GM19397 (cell line): Measurements from ENCODE around the gene AMFR.

Source experiments
- ATAC-seq: cut with Tn5 transposase; IDR thresholded peaks from one replicate; pipeline ENCODE4 v1.9.1; 2021; ENCODE audit warnings: mild to moderate bottlenecking, moderate library complexity; ENCODE audit not compliant: unreplicated experiment

The AMFR gene

DNA sequence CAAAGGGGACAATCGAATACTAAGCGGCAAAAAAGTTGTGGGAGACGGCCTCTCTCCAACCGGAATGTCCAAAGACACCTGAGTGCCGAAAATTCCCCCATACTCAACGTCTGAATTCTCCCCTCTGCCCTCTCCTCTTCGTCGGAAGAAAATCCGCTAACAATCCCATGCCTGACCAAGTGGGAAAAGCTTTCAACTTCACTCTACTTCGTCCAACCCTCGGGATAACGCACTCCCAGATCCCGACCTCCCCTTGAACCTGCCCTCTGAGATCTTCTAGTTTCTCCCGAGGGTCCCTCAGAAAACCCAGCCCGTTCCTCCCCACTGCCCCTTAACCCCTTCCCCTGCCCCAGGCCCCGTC is 961 bp downstream of the AMFR start:
- ATAC-seq, result no peak

DNA sequence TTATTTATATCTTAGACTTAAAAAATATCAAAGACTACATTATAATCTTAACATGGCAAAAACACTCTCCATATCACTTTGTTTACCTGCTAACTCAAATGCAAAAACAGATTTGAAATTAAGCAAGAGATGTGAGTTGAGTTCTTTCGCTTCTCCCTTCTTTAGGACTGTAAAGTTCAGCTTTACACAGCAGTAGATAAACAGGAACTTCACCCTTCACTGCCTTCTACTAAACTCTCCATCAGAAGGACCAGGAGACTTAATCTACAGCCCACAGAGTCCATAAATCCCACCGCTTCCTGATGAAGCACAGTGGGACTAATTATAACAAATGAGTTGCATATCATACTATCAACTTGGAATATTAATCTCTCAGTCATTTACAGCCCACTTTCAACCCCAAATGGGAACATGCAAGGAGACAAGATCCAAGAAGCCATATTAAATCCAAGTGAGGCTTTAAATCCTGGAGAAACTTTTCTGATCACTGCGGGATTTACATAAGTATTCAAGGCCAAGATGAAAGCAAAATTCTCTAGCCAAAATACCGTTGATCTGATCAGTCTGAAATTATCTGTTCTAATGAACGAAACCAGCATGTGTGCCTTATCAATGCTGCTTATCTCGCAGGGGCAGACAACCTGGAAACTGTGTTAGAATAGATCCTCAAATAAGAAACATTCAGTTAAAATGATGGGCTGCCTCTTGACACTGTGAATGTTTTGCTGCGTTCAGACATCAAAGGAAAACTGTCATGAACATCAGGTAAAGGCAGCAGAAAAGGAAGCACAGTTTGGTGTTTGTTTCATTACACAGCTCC is 1.6 kb downstream of the AMFR start:
- no peak for ATAC-seq

DNA sequence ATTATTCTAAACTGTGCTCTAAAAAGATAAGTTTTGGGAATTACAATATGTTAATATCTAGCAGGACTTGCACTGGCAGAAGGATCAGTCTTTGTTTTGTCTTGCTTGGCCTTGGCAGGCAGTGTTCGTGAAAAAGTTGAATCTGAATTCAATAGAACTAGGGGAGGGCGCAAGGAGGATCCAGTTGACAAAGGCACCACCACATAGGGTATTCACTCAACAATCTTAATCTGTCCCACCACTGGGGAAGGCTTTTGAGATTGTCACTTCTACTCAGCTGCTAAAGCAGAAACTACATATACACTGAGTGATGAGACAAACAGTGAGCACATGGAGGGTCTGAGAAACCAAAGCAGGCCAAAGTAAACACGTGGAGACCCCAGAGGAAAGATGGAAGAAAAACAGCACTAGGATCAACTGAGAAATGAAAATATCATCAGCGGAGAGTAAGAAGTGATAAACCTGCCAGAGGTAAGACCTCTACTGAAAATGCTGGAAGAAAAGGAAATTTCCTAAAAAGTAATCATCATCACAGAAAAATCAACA is 2.4 kb downstream of the AMFR start:
- no peak for ATAC-seq

DNA sequence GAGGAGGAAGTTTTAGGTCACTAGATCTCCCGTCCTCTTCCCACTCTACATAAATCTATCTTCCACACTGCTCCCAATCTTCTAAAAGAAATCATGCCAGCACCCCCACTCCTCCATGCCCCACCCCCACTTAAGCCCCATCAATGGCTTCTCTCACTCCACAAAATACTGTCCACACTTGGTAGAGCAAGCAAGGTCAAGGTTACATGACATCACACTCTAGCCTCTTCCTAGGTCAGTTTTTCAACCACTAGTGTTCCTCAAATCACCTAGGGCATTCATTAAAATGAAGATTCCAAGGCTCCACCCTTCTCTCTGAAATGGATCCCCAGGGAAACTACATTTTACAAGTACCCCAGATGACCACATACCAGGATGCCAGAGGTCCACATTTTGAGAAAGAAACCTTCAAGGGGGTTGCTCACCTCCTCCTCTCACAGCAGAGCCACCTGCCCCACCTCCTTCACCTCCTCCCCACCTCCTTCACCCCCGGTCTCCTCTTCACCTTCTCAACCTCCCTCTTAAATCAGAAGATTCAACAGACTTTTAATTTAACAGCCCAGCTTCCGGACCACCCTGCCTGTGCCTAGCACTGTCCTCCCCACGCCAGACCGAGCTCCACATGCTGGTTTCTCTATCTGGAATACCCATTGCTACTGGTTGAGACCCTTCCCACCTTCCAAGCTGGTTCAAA is 3.2 kb downstream of the AMFR start:
- ATAC-seq, result no peak

DNA sequence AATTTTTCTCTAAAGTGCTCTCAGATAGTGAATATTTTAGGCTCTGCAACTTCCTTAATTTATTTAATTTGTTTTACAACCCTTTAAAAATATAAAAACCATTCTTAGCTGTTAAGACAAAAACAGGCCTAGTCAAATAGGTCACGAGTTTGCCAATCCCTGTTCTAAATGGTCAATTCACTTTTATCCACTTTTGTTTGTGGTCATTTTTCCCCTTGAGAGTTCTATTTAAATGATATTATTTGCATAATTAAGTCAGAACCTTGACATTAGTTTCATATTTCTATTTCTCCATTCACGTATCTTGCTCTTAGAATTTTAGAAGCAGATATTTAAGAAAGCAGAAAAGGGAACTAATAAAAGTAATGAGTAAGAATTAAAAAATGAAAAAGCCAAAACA is 4.0 kb downstream of the AMFR start:
- no peak for ATAC-seq

DNA sequence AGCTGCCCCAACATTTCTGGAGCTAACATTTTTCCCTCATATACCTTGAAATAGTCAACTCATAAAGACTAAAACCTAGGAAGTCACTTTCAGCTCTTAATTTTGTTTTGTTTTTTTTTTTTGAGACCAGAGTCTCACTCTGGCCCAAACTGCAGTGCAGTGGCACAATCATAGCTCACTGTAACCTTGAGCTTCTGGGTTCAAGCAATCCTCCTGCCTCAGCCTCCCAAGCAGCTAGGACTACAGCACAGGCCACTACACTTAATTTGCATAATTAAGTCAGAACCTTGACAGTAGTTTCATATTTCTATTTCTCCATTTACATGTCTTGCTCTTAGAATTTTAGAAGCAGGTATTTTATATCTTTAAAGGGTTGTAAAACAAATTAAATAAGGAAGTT is 4.7 kb downstream of the AMFR start:
- no peak for ATAC-seq

- ATAC-seq, result no peak
Observed at GRCh38 chr16:56419740-56420548, 5.4 kb downstream of the AMFR start.

DNA sequence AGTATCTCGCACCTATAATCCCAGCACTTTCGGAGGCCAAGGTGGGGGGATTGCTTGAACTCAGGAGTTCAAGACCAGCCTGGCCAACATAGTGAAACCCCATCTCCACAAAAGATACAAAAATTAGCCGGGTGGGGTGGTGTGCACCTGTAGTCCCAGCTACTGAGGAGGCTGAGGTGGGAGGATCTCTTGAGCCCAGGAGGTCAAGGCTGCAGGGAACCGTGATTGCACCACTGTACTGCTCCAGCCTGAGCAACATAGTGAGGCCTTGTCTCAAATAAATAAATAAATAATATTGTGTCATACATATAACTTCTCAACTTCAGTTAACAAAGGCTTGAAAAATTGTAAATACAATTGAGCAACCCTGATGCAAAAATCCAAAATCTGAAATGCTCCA is 8.2 kb downstream of the AMFR start:
- no peak for ATAC-seq

GRCh38 chr16:56415875-56416274 is 9.5 kb downstream of the AMFR start:
- ATAC-seq, result no peak

- no peak for ATAC-seq
Observed at GRCh38 chr16:56414366-56414765, 11.0 kb downstream of the AMFR start.

- ATAC-seq, result no peak
Observed at GRCh38 chr16:56413381-56413780, 12.0 kb downstream of the AMFR start.

GRCh38 chr16:56411624-56412023 is 13.7 kb downstream of the AMFR start:
- ATAC-seq, result no peak

DNA sequence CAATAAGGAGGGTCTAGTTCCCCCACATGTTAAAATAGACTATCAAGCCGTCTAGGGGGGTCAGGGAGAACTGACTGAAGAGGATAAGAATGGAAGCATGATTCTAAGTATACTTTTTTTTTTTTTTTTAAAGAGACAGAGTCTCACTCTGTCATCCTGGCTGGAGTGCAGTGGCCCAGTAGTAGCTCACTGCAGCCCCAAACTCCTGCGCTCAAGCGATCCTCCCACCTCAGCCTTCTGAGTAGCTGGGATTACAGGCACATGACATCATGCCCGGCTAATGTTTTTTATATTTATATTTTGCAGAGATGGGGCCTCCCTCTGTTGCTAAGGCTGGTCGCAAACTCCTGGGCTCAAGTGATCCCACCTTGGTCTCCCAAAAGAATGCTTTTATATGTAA is 14.2 kb downstream of the AMFR start:
- ATAC-seq, result no peak

DNA sequence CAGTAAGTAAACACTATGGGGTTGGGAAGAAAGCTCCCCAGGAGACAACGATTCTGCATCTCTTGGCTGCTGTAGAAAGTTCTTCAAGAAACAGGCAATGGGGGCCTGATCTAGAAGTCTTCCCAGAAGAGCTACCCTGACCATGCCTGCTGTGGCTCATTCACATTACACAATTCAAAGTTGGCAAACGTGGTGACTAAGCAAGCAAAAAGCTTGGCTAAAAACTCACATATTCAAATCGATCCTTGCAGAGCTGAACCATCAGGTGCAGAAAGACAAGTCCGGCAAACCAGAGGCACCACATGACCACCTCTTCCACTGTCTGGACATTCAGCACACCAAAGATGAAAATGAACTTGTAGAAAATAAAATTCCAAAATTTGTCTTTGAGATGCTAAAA is 16.1 kb downstream of the AMFR start:
- ATAC-seq, result no peak

DNA sequence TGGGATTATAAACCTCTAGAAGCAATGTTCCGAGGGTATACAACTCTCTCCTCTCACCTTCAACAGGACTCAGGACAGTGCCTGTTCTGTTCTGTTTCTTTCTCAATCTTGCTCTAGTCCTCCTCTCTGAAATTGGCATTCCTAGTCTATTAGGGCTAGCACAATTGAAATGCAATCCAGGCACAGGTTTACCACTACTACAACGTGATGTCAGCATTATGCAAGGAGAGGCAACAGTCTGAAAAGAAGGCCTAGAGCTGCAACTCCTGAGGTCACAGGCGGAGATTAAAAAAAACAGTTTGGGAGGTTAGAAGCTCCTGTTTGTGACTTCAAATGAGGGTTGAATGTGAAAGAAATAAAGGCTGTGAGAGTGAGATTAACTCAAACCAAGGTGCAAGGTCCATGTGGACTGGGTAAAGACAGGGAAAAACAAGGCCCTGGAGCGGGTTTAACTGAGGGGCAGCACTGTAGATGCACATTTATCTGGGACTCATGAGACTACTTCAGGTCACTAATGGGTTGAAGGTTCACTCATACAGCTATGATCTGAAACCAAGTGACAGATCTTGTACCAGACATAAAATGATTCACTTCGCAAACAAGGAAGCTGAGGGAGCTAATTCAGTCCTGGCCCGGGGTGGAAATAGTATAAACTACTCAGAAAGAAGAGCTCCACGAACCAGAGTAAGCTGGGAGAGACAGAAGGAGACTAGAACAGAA is 16.8 kb downstream of the AMFR start:
- ATAC-seq, result no peak

DNA sequence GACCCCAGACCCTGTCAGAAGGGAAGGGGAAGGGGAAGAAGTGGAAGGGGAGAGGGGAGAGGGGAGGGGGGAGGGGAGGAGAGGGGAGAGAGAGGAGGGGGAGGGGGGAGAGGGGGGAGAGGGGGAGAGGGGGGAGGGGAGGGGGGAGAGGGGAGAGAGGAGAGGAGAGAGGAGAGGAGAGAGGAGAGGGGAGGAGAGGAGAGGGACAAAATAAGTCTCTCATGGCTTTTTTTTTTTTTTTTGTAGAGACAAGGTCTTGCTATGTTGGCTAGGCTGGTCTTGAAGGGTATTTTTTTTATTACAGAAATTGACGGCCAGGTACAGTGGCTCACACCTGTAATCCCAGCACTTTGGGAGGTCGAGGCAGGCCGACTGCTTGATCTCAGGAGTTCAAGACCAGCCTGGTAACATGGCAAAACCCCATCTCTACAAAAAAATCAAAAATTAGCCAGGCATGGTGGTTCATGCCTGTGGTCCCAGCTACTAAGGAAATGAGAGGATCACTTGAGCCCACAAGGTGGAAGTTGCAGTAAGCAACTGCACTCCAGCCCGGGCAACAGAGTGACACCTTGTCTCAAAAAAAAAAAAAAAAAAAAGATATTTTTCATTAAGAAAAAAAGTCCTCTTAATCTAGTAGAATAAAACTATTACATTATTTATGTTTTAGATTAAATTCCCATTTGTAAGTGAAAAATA is 19.2 kb downstream of the AMFR start:
- no peak for ATAC-seq

DNA sequence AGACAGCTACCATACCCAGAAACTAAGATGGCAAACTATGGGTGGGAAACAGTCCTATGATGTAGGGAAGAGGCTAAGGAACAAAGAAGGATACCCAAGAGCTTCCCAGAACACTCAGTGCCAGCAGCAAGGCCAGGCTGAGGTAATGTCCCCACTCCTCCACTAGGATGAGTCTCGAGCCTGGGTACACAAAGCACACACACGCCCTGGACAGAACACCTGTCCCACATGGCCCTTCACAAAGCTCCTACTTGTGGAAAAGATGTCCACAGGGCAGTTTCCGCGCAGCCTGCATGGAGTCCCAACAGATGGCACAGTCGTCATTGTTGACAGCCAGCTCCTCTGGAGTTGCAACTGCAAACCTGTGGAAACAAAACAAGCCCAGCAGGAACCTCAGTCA is 23.9 kb downstream of the AMFR start:
- ATAC-seq, result no peak

- ATAC-seq, result no peak
Observed at GRCh38 chr16:56400458-56400857, 24.9 kb downstream of the AMFR start.

DNA sequence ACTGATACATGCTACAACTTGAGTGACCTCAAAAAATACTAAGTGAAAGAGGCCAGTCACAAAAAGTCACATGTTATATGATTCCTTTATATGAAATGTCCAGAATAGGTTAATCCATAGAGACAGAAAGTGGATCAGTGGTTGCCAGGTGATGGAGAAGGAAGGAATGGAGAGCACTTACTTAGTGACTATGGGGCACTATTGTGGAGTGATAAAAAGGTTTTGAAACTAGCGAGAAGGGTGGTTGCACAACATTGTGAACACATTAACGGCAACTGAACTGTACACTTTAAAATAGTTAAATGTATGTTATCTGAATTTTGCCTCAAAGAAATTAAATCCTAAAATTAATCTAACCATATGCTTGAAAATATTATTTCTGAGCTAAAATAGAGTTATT is 25.9 kb downstream of the AMFR start:
- ATAC-seq, result no peak

DNA sequence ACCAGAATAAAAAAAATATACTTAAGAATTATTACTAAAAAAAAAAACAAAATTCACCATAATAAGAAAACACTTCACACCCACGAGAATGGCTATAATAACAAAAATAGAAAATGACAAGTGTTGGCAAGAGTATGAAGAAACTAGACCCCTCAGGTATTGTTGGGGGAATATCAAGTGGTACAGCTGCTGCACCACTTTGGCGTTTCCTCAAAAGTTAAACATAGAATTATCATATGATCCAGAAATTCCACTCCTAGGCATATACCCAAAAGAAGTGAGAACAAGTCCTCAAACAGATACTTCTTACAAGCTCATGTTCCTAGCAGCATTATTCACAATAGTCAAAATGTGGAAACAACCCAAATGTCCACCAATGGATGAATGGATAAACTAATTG is 26.3 kb downstream of the AMFR start:
- ATAC-seq, result no peak
